8988T (cell line): ENCODE results near the gene SLC15A4.
A peak's percentile ranks its signal among the peaks of the same experiment; 100 is the strongest.
"Not testable (repeated sequence)": the region's sequence is repeated elsewhere in the genome, so short reads cannot be mapped to it uniquely, and the experiment has no call there.

Source experiments
- DNase-seq: peaks from one replicate; pipeline ENCODE4 v3.0.0; 2011

Gene SLC15A4

DNA sequence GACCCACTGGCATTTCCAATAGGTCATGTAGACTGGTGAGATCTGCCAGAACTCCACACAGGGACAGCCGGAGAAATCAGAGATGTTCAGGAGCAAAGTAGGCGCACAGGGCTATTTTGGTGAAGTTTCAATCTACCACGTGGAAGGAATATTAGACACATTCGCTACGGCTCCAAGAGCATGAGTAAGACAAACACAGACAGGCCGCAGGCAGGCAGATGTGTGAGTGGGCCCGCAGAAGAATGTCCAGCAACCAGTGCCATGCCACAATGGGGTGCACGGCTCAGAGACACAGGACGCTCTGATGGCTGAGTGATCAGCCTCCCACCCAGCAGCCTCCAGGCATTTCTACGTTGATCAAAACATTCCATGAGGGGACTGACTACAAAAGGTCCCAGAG, 10.4 kb downstream of the SLC15A4 start:
- no peak for DNase-seq

DNA sequence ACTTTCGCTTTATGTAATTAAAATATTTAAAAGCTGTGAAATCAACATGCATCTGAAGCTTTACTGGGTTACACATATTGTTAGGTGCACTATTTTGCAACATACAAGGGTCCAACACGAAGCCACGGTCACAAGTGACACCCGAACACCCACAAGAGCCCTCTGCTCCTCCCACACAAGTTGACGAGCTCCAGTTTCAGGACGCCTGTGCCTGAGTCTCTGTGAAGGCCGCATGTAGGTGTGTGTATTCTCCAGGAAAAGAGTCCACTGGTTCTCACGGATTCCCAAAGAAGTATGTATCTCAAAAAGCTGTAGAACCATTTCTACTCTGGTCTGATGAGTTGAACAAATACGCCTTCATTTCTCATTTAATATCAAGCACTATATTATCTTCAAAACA, 12.0 kb downstream of the SLC15A4 start:
- no peak for DNase-seq

DNA sequence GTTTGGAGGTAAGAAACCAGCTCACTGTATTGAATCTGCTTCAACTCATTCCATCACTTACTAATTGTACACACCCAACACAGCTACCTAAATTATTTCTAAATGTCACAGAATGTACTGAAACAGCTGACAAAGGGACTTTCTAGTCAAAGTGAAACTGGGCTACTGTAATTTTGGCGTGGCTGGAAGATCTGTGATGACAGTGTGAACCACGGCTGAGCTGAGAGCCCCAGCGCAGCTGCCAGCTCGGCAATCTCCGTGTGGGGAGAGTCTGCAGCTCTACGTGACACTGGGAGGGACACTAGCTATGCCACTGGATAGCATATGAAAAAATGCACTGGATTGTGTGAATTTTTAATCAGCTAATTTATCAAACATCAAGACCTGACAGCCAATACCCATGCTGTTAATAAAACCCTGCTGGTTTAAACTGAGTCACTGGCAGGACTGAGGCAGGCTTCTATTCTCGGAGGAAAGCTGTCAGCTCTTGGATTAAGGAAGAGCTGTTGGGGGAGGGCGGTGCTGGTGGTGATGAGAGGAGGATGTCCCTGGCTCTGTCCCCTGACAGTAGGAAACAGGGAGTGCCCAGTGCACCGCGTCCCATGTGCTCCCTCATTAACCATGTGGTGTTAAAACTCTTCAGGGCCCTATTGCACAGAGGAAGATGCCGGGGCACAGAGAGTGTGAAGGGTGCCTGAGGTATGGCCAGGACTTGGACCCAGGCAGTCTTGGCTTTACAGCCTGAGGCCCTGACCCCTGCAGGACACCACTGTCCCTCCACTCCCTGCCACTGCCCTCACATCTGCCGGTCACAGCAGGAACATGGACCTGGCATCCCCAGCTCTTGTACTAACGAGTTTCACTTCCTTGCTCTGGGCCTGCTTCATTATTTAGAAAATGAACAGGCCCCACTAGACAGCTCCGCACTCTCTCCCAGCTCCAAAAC, 13.3 kb downstream of the SLC15A4 start:
- no peak for DNase-seq

DNA sequence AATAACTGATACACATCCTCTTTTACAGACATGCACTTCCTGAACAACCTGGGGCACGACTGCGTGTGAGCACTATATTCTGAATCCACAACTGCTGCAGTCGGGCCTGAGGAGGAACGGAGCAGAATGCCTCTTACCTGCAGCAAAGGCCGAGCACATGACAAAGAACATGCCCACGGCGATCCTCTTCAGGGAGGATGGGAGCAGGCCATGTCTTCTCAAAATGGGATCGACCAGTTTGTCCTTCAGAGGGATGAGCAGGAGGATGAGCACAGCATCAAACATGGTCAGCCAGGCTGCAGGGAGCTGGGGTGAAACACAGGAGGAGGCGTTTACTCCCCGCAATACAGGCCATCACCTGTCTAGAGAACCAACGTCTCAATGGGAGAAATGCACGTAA, 15.1 kb downstream of the SLC15A4 start:
- DNase-seq = no peak

GRCh38 chr12:128807161-128807724, 16.5 kb downstream of the SLC15A4 start:
- no peak for DNase-seq

GRCh38 chr12:128806573-128806972, 17.2 kb downstream of the SLC15A4 start:
- no peak for DNase-seq

- not testable (repeated sequence) for DNase-seq
Observed at GRCh38 chr12:128805406-128805805, 18.4 kb downstream of the SLC15A4 start.

DNA sequence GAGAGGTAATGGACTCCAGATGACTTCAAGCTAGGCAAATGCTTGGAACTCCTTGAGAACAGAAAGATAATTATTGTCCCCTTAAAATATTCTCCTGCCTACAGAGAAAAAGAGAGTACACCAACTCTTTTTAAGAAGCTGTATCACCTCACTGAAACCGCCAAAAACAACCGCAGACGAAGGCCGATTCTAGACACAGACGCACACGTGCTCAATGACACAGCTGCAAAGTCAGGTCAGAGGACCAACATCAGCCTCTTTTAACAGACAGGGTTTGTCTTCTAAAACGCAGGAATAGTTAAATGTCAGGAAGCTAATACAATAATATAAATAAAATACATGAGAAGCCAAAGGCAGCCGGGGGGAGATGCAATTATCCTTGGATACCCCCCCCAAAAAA, 19.0 kb downstream of the SLC15A4 start:
- DNase-seq = no peak

DNA sequence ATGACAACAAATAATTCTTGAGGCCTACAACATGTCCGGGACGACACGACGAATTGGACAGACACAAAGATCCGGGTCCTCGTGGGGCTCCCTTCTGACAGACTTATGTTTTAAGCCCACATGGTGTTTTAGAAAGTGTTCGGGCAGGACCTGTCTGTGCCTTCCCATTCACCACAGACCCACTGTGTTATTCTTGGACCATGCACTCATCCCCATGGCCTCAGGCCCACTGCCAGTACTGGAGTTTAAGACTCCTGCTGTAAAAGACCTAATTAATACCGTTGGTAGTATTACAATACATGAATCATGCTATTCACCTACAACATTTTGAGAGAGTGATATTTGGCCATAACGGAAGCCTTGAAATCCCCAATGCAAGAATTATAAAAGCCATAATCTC, 20.0 kb downstream of the SLC15A4 start:
- DNase-seq = no peak

DNA sequence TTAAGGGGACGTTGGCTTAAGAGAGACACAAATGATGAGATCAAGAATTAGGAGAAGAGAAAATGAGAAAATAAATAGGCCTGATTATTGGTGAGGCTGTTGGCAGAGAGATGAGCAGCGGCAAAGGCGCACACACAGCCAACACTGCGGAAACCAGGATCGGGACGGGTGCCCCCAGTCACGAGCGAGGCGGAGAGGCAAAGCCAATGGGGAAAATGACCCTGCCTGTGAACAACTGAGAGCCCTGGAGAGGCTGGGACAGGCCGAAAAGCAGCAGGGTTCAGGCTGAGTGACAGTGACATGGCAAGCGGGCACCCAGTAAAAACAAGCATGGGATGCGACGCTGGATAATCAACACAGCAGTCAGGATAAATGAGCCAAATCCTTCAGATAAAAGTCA, 21.0 kb downstream of the SLC15A4 start:
- DNase-seq = no peak

- DNase-seq = peak; percentile 36
Observed at GRCh38 chr12:128801879-128802391, 21.8 kb downstream of the SLC15A4 start.

- no peak for DNase-seq
Observed at GRCh38 chr12:128800606-128801005, 23.2 kb downstream of the SLC15A4 start.

- DNase-seq = no peak
Observed at GRCh38 chr12:128798571-128799341, 25.0 kb downstream of the SLC15A4 start.

DNA sequence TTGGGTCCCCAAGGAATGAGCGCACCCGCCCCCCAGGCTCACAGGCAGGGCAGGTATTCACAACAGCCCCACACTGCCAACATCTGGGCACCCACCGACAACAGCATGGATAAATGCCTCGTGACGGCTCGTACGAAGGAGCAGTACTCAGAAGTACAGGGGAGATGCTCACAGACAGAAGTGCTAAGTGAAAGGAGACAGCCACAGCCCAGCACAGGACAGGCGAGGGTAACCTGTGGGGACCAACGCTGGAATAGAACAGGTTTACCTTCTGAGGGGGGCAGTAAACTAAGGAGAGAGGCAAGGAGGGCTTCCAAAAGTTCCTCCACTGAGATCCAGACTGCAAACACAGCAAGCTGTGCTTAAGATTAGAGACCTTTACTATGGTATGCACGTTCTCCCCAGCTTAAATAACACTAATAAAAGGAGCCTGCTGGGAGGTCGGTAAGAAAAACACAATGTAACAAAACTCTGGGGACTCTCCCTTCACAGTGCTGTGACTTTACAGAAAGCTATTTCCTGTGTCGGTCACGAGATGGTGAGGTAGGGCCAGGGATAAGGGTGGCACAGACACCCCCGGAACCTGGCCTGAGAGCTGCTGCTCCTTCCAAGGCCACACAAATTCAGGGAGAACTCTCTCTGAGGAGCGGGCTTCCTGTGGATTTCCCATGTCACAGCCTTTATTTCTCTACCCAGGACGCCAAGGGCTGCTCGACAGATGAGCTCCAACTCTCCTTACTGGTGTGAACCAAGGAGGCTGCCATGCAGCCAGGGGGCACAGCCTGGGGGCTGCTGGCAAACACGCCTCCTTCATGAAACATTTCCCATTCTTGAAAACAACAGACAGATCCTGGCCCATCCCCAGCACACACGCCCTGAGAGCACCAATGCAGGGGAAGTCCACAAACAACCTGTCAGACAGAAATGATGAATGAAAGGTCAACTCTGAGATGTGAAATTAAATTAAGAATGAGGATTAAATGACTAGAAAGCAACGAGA, 26.3 kb downstream of the SLC15A4 start:
- DNase-seq = no peak

DNA sequence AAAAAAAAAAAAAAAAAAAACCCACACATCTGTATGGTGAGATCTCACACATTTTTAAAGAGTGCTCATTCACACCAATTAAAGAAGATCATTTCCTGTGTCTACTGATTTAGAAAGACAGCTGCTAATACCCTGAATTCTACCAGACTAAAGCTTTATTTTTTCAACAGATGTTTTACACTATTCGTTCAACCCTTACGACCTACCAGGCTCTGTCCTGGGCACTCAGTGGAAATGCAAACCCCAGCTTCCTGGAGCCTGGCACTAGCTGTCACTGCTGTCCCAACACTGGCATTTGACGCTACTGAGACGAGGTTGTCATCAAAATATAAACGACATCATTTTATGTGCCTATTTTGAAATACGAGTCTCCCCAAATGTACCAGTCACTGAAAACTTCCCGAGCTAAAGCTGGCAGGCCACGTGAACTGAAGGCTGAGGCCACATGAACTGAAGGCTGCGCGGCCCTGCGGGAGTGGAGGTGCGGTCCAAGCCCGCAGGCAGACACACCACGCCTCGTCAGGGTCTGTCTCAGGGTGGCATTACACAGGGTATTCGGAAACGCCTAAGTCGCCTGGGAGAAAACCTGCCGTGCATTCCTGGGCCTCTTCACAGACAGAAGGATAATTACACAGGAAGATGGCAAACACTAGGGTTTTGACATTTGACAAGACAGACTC, 27.2 kb downstream of the SLC15A4 start:
- no peak for DNase-seq

DNA sequence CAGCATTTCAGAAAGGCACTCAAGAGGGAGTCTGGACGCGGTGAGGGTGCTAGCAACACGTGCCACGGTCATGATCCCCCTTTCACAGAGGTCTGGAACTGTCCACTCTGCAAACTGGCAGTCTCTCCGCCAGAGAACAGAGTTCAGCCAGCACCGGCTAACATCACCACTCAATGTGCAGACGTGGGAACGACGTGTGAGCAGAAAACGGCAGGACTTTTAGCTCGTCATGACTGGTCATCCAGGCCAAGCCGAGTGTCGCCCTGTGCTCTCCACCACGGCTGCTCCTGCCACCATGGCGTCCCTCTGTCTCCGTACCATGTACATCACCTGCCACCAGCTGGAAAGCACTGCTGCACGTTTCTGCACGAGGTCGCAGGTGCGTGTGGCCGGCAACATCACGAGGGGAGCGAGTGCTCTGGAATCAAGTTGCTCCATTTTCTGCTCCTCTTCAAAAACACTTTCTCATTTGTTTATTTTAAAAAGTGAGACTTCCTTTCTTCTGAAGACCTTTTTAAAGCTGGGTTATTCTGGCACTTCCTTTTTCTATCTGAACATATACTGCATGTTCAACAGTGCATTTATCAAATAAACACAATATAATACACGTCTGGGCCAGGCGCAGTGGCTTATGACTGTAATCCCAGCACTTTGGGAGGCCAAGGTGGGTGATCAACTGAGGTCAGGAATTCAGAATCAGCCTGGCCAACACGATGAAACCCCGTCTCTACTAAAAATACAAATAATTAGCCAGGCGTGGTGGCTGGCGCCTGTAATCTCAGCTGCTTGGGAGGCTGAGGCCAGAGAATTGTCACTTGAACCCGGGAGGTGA, 28.0 kb downstream of the SLC15A4 start:
- DNase-seq = no peak

DNA sequence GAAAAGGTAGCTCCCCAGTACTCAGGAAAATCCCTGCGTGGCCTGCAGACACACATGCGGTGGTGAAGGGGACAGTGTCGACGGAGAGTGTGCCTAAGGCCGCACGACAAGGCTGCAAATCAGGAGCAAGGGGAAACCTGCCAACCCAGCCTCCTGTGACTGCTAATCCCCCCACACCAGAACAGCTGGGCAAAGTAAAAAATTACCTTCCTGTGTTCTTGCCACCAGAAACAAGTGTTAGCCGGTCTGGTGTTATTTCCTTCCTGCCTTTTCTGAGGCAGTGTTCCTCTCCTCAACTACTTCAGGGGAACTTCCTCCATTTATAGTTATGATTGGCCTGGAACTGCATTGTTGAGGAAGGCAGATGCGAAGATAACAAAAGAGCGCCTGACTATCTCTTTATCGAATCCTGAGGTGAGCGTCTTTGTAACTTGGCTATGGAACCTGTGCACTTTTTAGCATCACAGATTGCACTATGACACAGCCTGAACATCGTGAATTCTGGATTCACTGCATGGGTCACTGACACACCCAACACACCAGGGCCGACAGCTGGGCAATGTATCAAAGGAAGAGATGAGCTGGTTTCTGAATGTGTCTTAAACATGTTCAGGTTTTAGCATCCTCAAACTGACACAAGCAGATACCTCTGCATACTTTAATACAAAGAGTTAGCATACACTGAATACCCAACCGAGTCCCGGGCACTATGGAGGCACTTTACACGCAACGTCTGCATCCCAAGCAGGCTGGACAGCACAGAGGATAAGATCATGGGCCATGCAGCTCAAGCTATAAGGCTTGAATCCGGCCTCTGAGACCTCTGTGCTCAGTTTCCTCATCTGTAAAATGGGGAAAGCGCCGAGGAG, 28.9 kb downstream of the SLC15A4 start:
- no peak for DNase-seq

DNA sequence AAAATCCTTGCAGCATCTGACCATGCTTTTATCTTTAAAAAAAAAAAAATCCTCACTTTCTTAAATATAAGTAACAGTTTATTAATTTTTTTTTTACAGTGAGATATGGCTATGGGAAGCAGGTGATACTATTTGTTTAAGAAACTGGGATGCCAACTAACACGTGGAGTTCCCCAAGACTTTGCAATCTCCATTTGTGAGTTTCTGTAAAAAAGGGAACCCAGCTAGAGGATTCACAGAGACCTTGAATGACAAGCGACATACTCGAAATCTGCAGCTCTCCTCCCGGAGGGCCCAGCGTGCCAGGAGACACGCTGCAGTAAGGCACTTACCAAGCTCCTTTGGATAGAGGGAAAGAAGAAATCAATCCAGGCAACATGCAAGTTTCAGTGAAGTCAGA, 30.1 kb downstream of the SLC15A4 start:
- no peak for DNase-seq

DNA sequence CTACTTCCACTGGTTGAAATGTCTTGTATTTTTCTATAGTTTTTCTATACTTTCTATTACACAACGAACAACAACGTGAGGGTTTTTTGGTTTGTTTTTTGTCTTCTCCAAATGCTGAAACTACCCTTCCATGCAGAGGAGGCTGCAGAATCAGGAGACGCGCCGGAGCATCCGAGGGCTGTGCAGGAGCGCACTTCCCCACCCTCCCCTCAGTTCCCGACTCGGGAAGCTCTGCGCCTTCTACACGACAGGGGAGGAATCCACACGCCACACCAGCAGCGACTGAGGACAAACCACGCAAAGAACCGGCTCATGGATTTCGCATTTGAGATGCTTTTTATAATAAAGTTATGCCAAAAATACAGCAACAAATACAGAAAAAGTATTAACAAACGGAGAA, 30.9 kb downstream of the SLC15A4 start:
- no peak for DNase-seq

DNA sequence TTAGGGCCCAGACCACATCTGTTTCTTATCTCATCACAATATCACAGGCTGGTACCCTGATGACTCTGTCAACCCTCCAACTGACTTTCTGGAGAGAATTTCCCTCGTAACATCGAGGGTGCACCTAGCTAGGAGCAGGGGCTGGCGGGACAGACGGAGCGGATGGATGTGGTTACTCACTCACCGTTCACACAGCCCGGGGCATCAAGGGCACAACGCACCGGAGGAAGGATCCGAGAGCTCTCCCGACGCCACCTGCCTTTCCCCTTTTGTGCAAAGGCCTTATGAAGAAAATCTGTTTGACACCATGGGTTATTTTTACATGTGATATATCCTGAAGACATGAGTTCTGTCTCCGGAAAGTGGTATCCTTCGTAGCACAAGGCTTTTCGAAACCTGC, 31.4 kb downstream of the SLC15A4 start:
- no peak for DNase-seq
